Measurements from ENCODE around the gene DNTTIP2. TPM values are rescaled to one million over a fixed set of nuclear protein-coding genes. Genes with fewer than 3 reads are reported as not detected.

DNTTIP2 gene
- total RNA-seq, 2 experiments from 2014 or later = 67.6 to 72.1 TPM

DNA sequence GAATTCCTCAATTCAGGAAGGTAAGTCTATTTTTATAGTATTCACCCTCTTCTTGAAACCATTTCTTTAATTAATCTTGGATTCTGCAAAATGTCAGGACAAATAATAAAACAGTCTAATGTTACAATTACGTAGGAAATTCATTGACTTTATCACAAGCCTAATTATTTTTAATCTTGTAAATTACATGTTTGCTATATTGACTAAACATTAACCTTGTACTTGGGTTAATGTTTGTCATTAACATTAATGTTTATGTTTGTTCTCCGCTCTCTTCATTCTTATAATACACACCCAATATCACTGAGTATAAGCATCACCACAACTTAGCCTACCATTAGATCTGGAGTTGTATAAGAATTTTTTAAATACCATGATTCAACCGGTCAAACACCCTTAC lies 27.5 kb upstream of the DNTTIP2 start:
- H3K36me3 Mint-ChIP-seq (ENCODE audit: low read depth) = peaks cover 11% of the 10 kb centered on the region
- peaks cover 3% of the 10 kb centered on the region for H3K27me3 Mint-ChIP-seq (ENCODE audit: low read depth)
- no peak for DNase-seq
- no peak overlapping the region for H3K4me3 Mint-ChIP-seq
- H3K27ac Mint-ChIP-seq = no peak overlapping the region
- H3K4me1 Mint-ChIP-seq (ENCODE audit: low read depth) = peaks cover 47% of the 10 kb centered on the region
- ATAC-seq = no peak
- ChIA-PET CTCF (no interaction called here), POLR2A (no interaction called here)
- no peaks in the 10 kb centered on the region for H3K9me3 Mint-ChIP-seq (ENCODE audit: insufficient read depth)

GRCh38 chr1:93905734-93906133 lies 26.7 kb upstream of the DNTTIP2 start:
- ChIA-PET CTCF (no interaction called here), POLR2A (no interaction called here)
- Mint-ChIP-seq H3K4me3 (no peak overlapping the region), H3K36me3 (ENCODE audit: low read depth) (peaks cover 15% of the 10 kb centered on the region), H3K9me3 (ENCODE audit: insufficient read depth) (no peaks in the 10 kb centered on the region), H3K27me3 (ENCODE audit: low read depth) (no peaks in the 10 kb centered on the region), H3K27ac (no peak overlapping the region), H3K4me1 (ENCODE audit: low read depth) (peaks cover 43% of the 10 kb centered on the region)
- DNase-seq (no peak), ATAC-seq (no peak)

DNA sequence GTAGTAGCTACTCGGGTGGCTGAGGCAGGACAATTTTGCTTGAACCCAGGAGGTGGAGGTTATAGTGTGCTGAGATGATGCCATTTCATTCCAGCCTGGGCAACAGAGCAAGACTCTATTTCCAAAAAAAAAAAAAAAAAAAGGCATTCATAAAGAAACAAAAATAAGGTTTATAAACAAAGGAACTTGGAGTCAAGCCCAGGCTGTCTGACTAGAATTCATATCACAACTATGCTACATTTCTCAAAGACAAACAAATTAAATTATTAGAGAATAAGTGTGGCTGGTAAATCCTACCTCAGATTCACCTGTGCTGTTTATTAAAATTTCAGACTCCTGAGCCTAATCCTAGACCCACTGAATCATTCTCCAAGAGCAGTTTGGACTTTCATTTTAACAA lies 26.0 kb upstream of the DNTTIP2 start:
- Mint-ChIP-seq H3K36me3 (ENCODE audit: low read depth) (peaks cover 14% of the 10 kb centered on the region), H3K4me3 (no peak overlapping the region), H3K4me1 (ENCODE audit: low read depth) (peaks cover 40% of the 10 kb centered on the region), H3K27me3 (ENCODE audit: low read depth) (no peaks in the 10 kb centered on the region), H3K27ac (no peak overlapping the region), H3K9me3 (ENCODE audit: insufficient read depth) (no peaks in the 10 kb centered on the region)
- ATAC-seq (no peak), DNase-seq (no peak)
- POLR2A ChIA-PET = interaction anchor here (3.1 kb wide), 1 partner anchor 25 kb away, joined by 10 read pairs; no protein-coding TSS in a partner anchor
- CTCF ChIA-PET = interaction anchor here (1.2 kb wide), 1 partner anchor 60 kb away, joined by 3 read pairs; no protein-coding TSS in a partner anchor

DNA sequence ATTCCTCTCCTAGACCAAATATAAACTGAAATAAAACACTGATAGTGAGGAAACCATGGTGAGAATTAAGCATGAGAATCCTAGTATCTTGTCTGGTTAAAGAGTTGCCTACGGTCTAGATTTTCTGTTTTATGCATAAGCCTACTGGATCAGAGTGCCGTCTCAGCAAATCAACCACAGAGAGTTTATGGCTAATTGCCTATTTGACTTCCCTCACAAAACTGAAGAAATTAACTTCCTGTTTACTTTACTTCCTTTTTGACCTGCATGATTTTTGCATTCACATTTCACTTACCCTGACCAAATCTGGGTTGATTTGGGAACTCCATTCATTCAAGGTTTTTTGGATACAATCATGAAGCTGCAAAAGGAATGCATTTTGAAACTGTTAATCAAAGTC lies 25.2 kb upstream of the DNTTIP2 start:
- Mint-ChIP-seq H3K27me3 (ENCODE audit: low read depth) (no peaks in the 10 kb centered on the region), H3K9me3 (ENCODE audit: insufficient read depth) (no peaks in the 10 kb centered on the region), H3K4me1 (ENCODE audit: low read depth) (peaks cover 35% of the 10 kb centered on the region), H3K27ac (peak overlapping the region; percentile 74), H3K4me3 (peak overlapping the region; percentile 10), H3K36me3 (ENCODE audit: low read depth) (peaks cover 16% of the 10 kb centered on the region)
- ChIA-PET POLR2A (interaction anchor here (3.1 kb wide), 1 partner anchor 25 kb away, joined by 10 read pairs; no protein-coding TSS in a partner anchor), CTCF (interaction anchor here (1.2 kb wide), 1 partner anchor 60 kb away, joined by 3 read pairs; no protein-coding TSS in a partner anchor)
- no peak for DNase-seq
- no peak for ATAC-seq

DNA sequence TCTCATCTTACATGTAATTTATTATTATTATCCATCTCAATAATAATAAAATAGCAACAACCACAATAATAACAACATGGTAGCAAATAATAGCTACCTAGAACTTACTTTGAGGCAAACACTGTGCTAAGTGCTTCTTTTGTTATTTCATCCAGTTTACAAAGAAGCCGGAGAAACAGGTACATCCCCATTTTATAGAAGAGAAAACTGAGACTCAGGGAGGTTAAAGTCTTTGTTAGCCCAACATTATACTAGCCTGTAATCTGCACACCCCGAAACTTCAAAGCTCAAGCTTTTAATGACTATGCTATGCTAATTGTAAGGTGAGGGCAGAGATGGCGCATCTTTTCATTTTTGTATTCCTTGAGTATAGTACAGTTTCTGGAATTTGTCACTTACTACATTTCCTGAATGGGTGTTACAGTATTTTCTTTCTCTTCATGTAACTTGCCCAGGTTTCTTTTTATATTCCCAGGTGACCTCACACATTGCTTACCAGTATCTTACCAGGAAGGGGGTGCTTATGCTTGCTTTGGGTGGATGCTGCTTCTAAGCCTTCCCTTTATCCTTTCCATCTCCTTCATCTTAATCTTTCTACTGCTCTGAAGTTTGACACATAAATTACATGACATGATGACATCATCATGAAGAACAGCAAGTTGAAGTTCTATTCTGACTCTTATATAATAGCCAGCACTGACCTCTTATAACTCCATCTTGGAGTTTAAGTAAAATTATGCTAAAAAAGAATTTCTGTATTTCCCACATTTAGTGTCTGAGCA lies 21.9 kb upstream of the DNTTIP2 start:
- POLR2A ChIA-PET = interaction anchor here (1.7 kb wide), 1 partner anchor 22 kb away, joined by 5 read pairs; the partner anchor contains the start of gene DNTTIP2
- no peak overlapping the region for H3K27ac Mint-ChIP-seq
- CTCF ChIA-PET = interaction anchor here (1.7 kb wide), 1 partner anchor 9 kb away, joined by 5 read pairs; the partner anchor contains the start of gene GCLM

GRCh38 chr1:93899543-93900207 lies 20.7 kb upstream of the DNTTIP2 start:
- H3K36me3 Mint-ChIP-seq (ENCODE audit: low read depth) = peaks cover 21% of the 10 kb centered on the region
- no peak overlapping the region for H3K27ac Mint-ChIP-seq
- H3K9me3 Mint-ChIP-seq (ENCODE audit: insufficient read depth) = no peaks in the 10 kb centered on the region
- H3K4me1 Mint-ChIP-seq (ENCODE audit: low read depth) = peaks cover 10% of the 10 kb centered on the region
- no peak overlapping the region for H3K4me3 Mint-ChIP-seq
- ATAC-seq (no peak), DNase-seq (no peak)
- H3K27me3 Mint-ChIP-seq (ENCODE audit: low read depth) = no peaks in the 10 kb centered on the region
- ChIA-PET POLR2A (interaction anchor here (1.7 kb wide), 1 partner anchor 20 kb away, joined by 5 read pairs; the partner anchor contains the start of gene DNTTIP2), CTCF (interaction anchor here (1.7 kb wide), 1 partner anchor 10 kb away, joined by 5 read pairs; the partner anchor contains the start of gene GCLM)

More for the DNA sequence above, 21.9 kb upstream of the DNTTIP2 start:
- Mint-ChIP-seq H3K9me3 (ENCODE audit: insufficient read depth) (no peaks in the 10 kb centered on the region), H3K27me3 (ENCODE audit: low read depth) (no peaks in the 10 kb centered on the region), H3K4me3 (no peak overlapping the region), H3K4me1 (ENCODE audit: low read depth) (peaks cover 16% of the 10 kb centered on the region), H3K36me3 (ENCODE audit: low read depth) (peaks cover 19% of the 10 kb centered on the region)
- DNase-seq = no peak
- no peak for ATAC-seq

- H3K36me3 Mint-ChIP-seq (ENCODE audit: low read depth) = peaks cover 12% of the 10 kb centered on the region
- no peak overlapping the region for H3K4me3 Mint-ChIP-seq
- CTCF ChIA-PET = interaction anchor here (0.9 kb wide), 1 partner anchor 10 kb away, joined by 3 read pairs; the partner anchor contains the start of gene DNTTIP2
- no peak for ATAC-seq
- H3K27me3 Mint-ChIP-seq (ENCODE audit: low read depth) = no peaks in the 10 kb centered on the region
- no peak overlapping the region for H3K27ac Mint-ChIP-seq
- no peak for DNase-seq
- H3K9me3 Mint-ChIP-seq (ENCODE audit: insufficient read depth) = no peaks in the 10 kb centered on the region
- POLR2A ChIA-PET = no interaction called here
- H3K4me1 Mint-ChIP-seq (ENCODE audit: low read depth) = no peaks in the 10 kb centered on the region
Observed at GRCh38 chr1:93888900-93889299, 9.9 kb upstream of the DNTTIP2 start.

DNA sequence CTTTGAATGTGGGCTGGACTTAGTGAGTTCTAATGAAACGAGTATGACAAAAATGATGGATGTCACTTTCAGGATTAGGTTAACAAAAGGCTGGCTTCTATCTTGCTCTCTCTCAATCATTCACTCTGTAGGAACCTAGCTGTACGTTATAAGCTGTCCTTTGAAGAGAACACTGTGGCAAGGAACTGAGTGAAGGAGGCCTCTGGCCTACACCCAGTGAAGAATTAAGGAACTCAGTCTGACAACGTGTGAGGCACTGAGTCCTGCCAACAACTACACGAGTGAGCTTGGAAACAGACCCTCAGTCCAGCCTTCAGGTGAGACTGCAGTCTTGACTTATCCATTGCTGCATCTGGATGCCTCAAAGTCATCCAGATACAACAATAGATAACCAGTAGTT lies 3.3 kb upstream of the DNTTIP2 start:
- ChIA-PET POLR2A (no interaction called here), CTCF (no interaction called here)
- Mint-ChIP-seq H3K27me3 (ENCODE audit: low read depth) (no peaks in the 10 kb centered on the region), H3K27ac (no peak overlapping the region), H3K9me3 (ENCODE audit: insufficient read depth) (no peaks in the 10 kb centered on the region), H3K36me3 (ENCODE audit: low read depth) (peaks cover 7% of the 10 kb centered on the region), H3K4me3 (no peak overlapping the region), H3K4me1 (ENCODE audit: low read depth) (peaks cover 15% of the 10 kb centered on the region)
- DNase-seq = no peak
- no peak for ATAC-seq

DNA sequence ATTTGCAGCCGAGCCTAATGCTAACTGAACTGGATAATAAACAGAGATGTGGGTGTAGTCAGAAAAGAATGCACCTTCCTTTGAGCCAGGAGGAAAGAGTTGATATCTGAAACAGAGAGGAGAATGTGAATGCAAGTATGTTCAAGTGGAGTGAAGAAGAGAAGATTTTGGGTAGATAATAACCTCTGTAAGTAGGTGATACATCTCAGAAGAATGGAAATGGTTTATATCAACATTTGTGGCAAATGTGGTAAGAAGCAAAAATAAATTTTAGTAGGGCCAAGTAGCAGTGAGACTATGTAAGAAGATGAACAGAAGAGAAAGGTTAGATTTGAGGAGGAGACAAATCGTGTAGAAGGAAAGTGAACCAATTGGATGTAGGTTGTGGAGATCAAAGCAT lies 1.7 kb upstream of the DNTTIP2 start:
- Mint-ChIP-seq H3K9me3 (ENCODE audit: insufficient read depth) (no peaks in the 10 kb centered on the region), H3K4me1 (ENCODE audit: low read depth) (peaks cover 26% of the 10 kb centered on the region), H3K27me3 (ENCODE audit: low read depth) (no peaks in the 10 kb centered on the region), H3K36me3 (ENCODE audit: low read depth) (peaks cover 19% of the 10 kb centered on the region), H3K27ac (no peak overlapping the region), H3K4me3 (no peak overlapping the region)
- no peak for DNase-seq
- POLR2A ChIA-PET = interaction anchor here (0.6 kb wide), 1 partner anchor 15 kb away, joined by 3 read pairs; no protein-coding TSS in a partner anchor
- CTCF ChIA-PET = no interaction called here
- ATAC-seq = no peak

DNA sequence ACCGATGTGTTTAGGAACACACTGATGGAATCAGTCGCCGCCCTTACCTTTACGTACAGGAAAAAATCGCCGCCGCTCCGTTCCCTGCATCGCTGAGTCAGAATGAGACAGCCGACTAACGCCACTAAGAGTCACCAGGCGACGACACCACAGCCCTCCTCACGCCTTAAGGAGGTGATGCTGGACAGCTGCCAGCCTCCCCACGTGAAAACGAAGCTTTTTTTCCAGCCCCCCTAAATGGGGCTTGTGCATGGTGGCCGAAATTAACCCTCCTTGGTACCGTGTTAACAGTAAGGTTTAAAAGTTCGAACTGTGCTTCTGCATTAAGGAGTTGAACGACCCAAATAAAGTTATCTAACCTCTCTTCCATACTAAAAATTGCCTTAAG lies 511 bp downstream of the DNTTIP2 start:
- Mint-ChIP-seq H3K36me3 (ENCODE audit: low read depth) (peaks cover 37% of the 10 kb centered on the region), H3K4me3 (peak overlapping the region; percentile 93), H3K27me3 (ENCODE audit: low read depth) (no peaks in the 10 kb centered on the region), H3K27ac (peak overlapping the region; percentile 96), H3K9me3 (ENCODE audit: insufficient read depth) (no peaks in the 10 kb centered on the region), H3K4me1 (ENCODE audit: low read depth) (peaks cover 26% of the 10 kb centered on the region)
- ChIA-PET POLR2A (interaction anchor here (0.6 to 1.6 kb wide), 6 partner anchors 9 to 533 kb away, joined by 3 to 14 read pairs (median 7); partner anchors contain the start of genes DR1 and GCLM), CTCF (interaction anchor here (1.3 to 2.7 kb wide), 4 partner anchors 29 to 250 kb away, joined by 3 to 9 read pairs (median 8); no protein-coding TSS in a partner anchor)
- ATAC-seq (peak; percentile 68), DNase-seq (peak; percentile 71)

DNA sequence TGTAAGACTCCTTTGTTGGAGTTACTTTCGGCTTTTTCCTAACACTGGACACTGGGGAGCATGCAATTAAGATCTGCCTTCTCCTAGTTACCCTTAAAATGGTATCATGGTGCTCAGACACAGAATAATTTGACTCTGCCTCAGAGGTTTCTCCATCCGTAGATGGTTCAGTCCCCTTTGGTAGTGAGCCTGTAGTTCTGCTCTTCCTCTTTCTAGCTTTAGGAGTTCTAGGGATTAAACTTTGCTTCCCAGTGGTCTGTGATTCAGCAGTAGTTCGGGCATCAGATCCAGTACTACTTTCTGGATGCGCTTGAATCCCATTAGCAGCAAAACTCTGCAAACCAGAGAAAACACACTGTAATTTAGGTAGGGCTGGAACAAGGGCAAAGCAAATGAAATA lies 1.5 kb downstream of the DNTTIP2 start:
- ATAC-seq (no peak), DNase-seq (no peak)
- Mint-ChIP-seq H3K4me1 (ENCODE audit: low read depth) (peaks cover 26% of the 10 kb centered on the region), H3K36me3 (ENCODE audit: low read depth) (peaks cover 36% of the 10 kb centered on the region), H3K9me3 (ENCODE audit: insufficient read depth) (no peaks in the 10 kb centered on the region), H3K27ac (peak overlapping the region; percentile 96), H3K27me3 (ENCODE audit: low read depth) (no peaks in the 10 kb centered on the region), H3K4me3 (peak overlapping the region; percentile 93)
- ChIA-PET CTCF (interaction anchor here (1.5 to 2.7 kb wide), 3 partner anchors 33 to 249 kb away, joined by 3 to 9 read pairs (median 8); no protein-coding TSS in a partner anchor), POLR2A (no interaction called here)

GRCh38 chr1:93876244-93876643 lies 2.8 kb downstream of the DNTTIP2 start:
- ChIA-PET POLR2A (no interaction called here), CTCF (no interaction called here)
- H3K4me3 Mint-ChIP-seq = peak overlapping the region; percentile 12
- H3K4me1 Mint-ChIP-seq (ENCODE audit: low read depth) = peaks cover 26% of the 10 kb centered on the region
- no peaks in the 10 kb centered on the region for H3K9me3 Mint-ChIP-seq (ENCODE audit: insufficient read depth)
- peak overlapping the region; percentile 29 for H3K27ac Mint-ChIP-seq
- H3K27me3 Mint-ChIP-seq (ENCODE audit: low read depth) = no peaks in the 10 kb centered on the region
- ATAC-seq (no peak), DNase-seq (no peak)
- peaks cover 48% of the 10 kb centered on the region for H3K36me3 Mint-ChIP-seq (ENCODE audit: low read depth)
